Suprapubic skin (tissue), 3 donors: ENCODE measurements around the gene RDH8.

ENCODE experiments used
- CTCF ChIP-seq, 2 donors: fragments of 200-600 bp in 1 of 2; fragments of 450-650 bp in 1 of 2; sonication (generic) in 1 of 2; IDR thresholded peaks; one replicate each; pipeline ENCODE4 v1.5.1; 2016 to 2019; ENCODE audit warnings: antibody characterized with exemption in 2 of 2, mild to moderate bottlenecking in 1 of 2, moderate library complexity in 1 of 2
- EP300 ChIP-seq: sonication (generic); formaldehyde crosslinking; IDR thresholded peaks from one replicate; pipeline ENCODE4 v1.6.1; 2017; ENCODE audit warnings: antibody characterized with exemption
- POLR2A ChIP-seq, 2 donors: fragments of 450-650 bp; IDR thresholded peaks; one replicate each; pipeline ENCODE4 v1.6.1; 2017; ENCODE audit warnings: antibody characterized with exemption in 2 of 2, mild to moderate bottlenecking in 2 of 2, moderate library complexity in 2 of 2

GRCh38 chr19:10011974-10012373 lies 1.3 kb upstream of the RDH8 start:
- TF ChIP-seq CTCF (IDR thresholded peaks at IDR 0.05): no peak
- no peak for TF ChIP-seq POLR2A (IDR thresholded peaks at IDR 0.05)
- no peak for TF ChIP-seq EP300
